IMR-90 (cell line): ENCODE results near the gene RTN3. TPM values are rescaled to one million over a fixed set of nuclear protein-coding genes. Genes with fewer than 3 reads are reported as not detected.
"Not testable (repeated sequence)": the region's sequence is repeated elsewhere in the genome, so short reads cannot be mapped to it uniquely, and the experiment has no call there.

ENCODE experiments used
- ATAC-seq: fragments of 200-7000 bp; cut with Tn5 transposase; 2 replicates; pipeline ENCODE4 v1.9.1; 2020; ENCODE audit warnings: low read depth, mild to moderate bottlenecking, moderate library complexity
- BruUV-seq: library from RNA; stranded (reverse); fragments of 400-500 nt; replicated peaks from 2 replicates; lab custom pipeline; 2021; lab: Mats Ljungman, UMichigan
- CTCF ChIA-PET: fragments of 300-600 bp; formaldehyde crosslinking; extraction: SDS; loops from one replicate; lab custom pipeline; 2021; ENCODE audit warnings: antibody characterized with exemption; lab: Yijun Ruan, JAX
- POLR2A ChIA-PET: fragments of 300-600 bp; sonication (Branson Sonifier 250); formaldehyde crosslinking; loops from one replicate; lab custom pipeline; 2022; ENCODE audit warnings: antibody characterized with exemption; ENCODE audit not compliant: unreplicated experiment; lab: Charles Lee
- DNase-seq: peaks from one replicate; pipeline ENCODE4 v3.0.0; 2013
- H2AFZ ChIP-seq: replicated peaks from 2 replicates; pipeline ENCODE3; 2013; ENCODE audit warnings: low read length, mild to moderate bottlenecking; ENCODE audit not compliant: poor library complexity
- H2AK5ac ChIP-seq: 2 replicates; pipeline ENCODE4 v1.6.1; 2013; ENCODE audit warnings: low read depth, low read length, inconsistent platforms
- H2AK9ac ChIP-seq: replicated peaks from 2 replicates; pipeline ENCODE3; 2013; ENCODE audit warnings: mild to moderate bottlenecking, low read depth, low read length, moderate library complexity; ENCODE audit not compliant: poor library complexity
- H2BK120ac ChIP-seq: 2 replicates; pipeline ENCODE4 v1.6.1; 2013; ENCODE audit warnings: low read depth, low read length, inconsistent platforms
- H2BK15ac ChIP-seq: 3 replicates; pipeline ENCODE4 v1.6.1; 2013; ENCODE audit warnings: low read depth, low read length, inconsistent platforms
- H2BK20ac ChIP-seq: 2 replicates; pipeline ENCODE4 v1.6.1; 2013; ENCODE audit warnings: low read depth, mild to moderate bottlenecking, inconsistent platforms, low read length, moderate library complexity
- H2BK5ac ChIP-seq: 2 replicates; pipeline ENCODE4 v1.6.1; 2013; ENCODE audit warnings: mild to moderate bottlenecking, low read depth, low read length, inconsistent platforms; ENCODE audit not compliant: poor library complexity, severe bottlenecking
- H3K14ac ChIP-seq: replicated peaks from 2 replicates; pipeline ENCODE4 v1.6.1; 2013; ENCODE audit warnings: low read depth, low read length, inconsistent platforms
- H3K18ac ChIP-seq: 2 replicates; pipeline ENCODE4 v1.6.1; 2013; ENCODE audit warnings: low read depth, low read length, control low read depth
- H3K23ac ChIP-seq: 2 replicates; pipeline ENCODE4 v1.6.1; 2013; ENCODE audit warnings: low read depth, low read length, inconsistent platforms
- H3K27ac ChIP-seq: 2 replicates; pipeline ENCODE4 v1.5.1; 2013; ENCODE audit warnings: mild to moderate bottlenecking, control low read depth, low read length; ENCODE audit not compliant: insufficient read depth
- H3K27me3 ChIP-seq: 2 replicates; pipeline ENCODE4 v1.6.1; 2013; ENCODE audit warnings: low read length; ENCODE audit not compliant: control insufficient read depth, insufficient read depth
- H3K36me3 ChIP-seq: 2 replicates; pipeline ENCODE4 v1.6.1; 2013; ENCODE audit warnings: low read length, mixed read lengths; ENCODE audit not compliant: control insufficient read depth, insufficient read depth
- H3K4ac ChIP-seq: 2 replicates; pipeline ENCODE4 v1.6.1; 2013; ENCODE audit warnings: low read depth, low read length, inconsistent platforms
- H3K4me1 ChIP-seq: 2 replicates; pipeline ENCODE4 v1.6.1; 2013; ENCODE audit warnings: low read length, mixed read lengths; ENCODE audit not compliant: control insufficient read depth, insufficient read depth
- H3K4me2 ChIP-seq: 2 replicates; pipeline ENCODE4 v1.6.1; 2013; ENCODE audit warnings: low read depth, mild to moderate bottlenecking, control low read depth, low read length, moderate library complexity
- H3K4me3 ChIP-seq: 2 replicates; pipeline ENCODE4 v1.5.1; 2013; ENCODE audit warnings: low read depth, mild to moderate bottlenecking, control low read depth, low read length, moderate library complexity; ENCODE audit not compliant: insufficient read depth
- H3K56ac ChIP-seq: 2 replicates; pipeline ENCODE4 v1.6.1; 2013; ENCODE audit warnings: low read length, inconsistent platforms; ENCODE audit not compliant: insufficient read depth; ENCODE audit errors: extremely low read depth
- H3K79me1 ChIP-seq, 2 experiments: 2 replicates each; pipeline ENCODE4 v1.6.1; 2013; ENCODE audit warnings: low read length in 2 of 2, inconsistent platforms in 1 of 2, low read depth in 1 of 2
- H3K9ac ChIP-seq: 2 replicates; pipeline ENCODE4 v1.6.1; 2013; ENCODE audit warnings: low read depth, low read length, control low read depth
- H3K9me1 ChIP-seq: 2 replicates; pipeline ENCODE4 v1.6.1; 2013; ENCODE audit warnings: low read length, inconsistent platforms; ENCODE audit not compliant: insufficient read depth
- H3K9me3 ChIP-seq: 2 replicates; pipeline ENCODE4 v1.6.1; 2013; ENCODE audit warnings: low read length; ENCODE audit not compliant: control insufficient read depth, insufficient read depth
- H4K20me1 ChIP-seq: 2 replicates; pipeline ENCODE4 v1.6.1; 2013; ENCODE audit warnings: low read length, inconsistent platforms; ENCODE audit not compliant: insufficient read depth
- H4K5ac ChIP-seq: 2 replicates; pipeline ENCODE4 v1.6.1; 2013; ENCODE audit warnings: mild to moderate bottlenecking, low read depth, low read length, control low read depth
- H4K8ac ChIP-seq, 2 experiments: 2 replicates each; pipeline ENCODE4 v1.6.1; 2013; ENCODE audit warnings: low read depth in 2 of 2, low read length in 2 of 2, control low read depth in 1 of 2, inconsistent platforms in 1 of 2
- H4K91ac ChIP-seq: 2 replicates; pipeline ENCODE4 v1.6.1; 2013; ENCODE audit warnings: low read depth, low read length, inconsistent platforms; ENCODE audit not compliant: insufficient read depth
- CEBPB ChIP-seq: IDR thresholded peaks from 2 replicates; pipeline ENCODE4 v1.6.1; 2012; ENCODE audit warnings: low read depth, low read length, improper control_type of control experiment
- NFE2L2 ChIP-seq: fragments of 150-350 bp; IDR thresholded peaks from 2 replicates; pipeline ENCODE4 v1.6.1; 2016; ENCODE audit warnings: low read depth, mild to moderate bottlenecking, low read length
- WGBS, 2 experiments: methylation state at CpG; one replicate each; pipeline versions ENCODE4 v1.1.5 to v1.1.7; 2013; ENCODE audit warnings: missing lambda C conversion rate in 2 of 2; ENCODE audit not compliant: insufficient read length in 1 of 2; ENCODE audit errors: extremely low coverage in 2 of 2; 5-methylcytosine and 5-hydroxymethylcytosine counted together
- dilution Hi-C: fragments of 300-500 bp; cut with HindIII; formaldehyde crosslinking; loops from one replicate; pipeline ENCODE4 v1.14.3; 2018; ENCODE audit warnings: low sequenced_read_pairs; ENCODE audit not compliant: unreplicated experiment
- in situ Hi-C: fragments of 300-500 bp; cut with MboI; formaldehyde crosslinking; loops from 3 replicates; pipeline ENCODE4 v1.14.3; 2019; ENCODE audit warnings: low sequenced_read_pairs, inconsistent platforms, mixed read lengths
- intact Hi-C: fragments of 100-400 bp; cut with micrococcal nuclease; formaldehyde crosslinking; loops from 2 replicates; pipeline ENCODE4 v1.10.0; 2022
- polyA plus RNA-seq, 3 experiments: library from polyadenylated mRNA; depleted of rRNA; stranded (reverse); fragments of >200 nt; gene quantifications; 2 replicates each; pipeline ENCODE4 v1.2.3, GENCODE V29; 2012; ENCODE audit warnings: low replicate concordance in 1 of 3
- total RNA-seq: library from RNA; depleted of rRNA; stranded (reverse); fragments of >200 nt; gene quantifications from 2 replicates; pipeline ENCODE4 v1.2.3, GENCODE V29; 2012

RTN3 gene
- total and polyA plus RNA-seq, 2 of the 4 experiments (the other 2 are of a cell fraction), result 31.2 to 64.6 TPM

- Histone ChIP-seq H4K5ac (no peak overlapping the region), H4K8ac (no peak overlapping the region), H3K4me1 (peaks cover 6% of the 10 kb centered on the region), H2BK5ac (no peak overlapping the region), H3K14ac (no peak overlapping the region), H4K91ac (no peak overlapping the region), H3K9ac (no peak overlapping the region; the same call in 1 of the 2 replicates), H3K27ac (no peak overlapping the region), H3K36me3 (no peaks in the 10 kb centered on the region), H3K23ac (peak overlapping the region; percentile 11; the same call in 1 of the 2 replicates), H2AFZ (no peak overlapping the region), H3K18ac (no peak overlapping the region), H2AK5ac (no peak overlapping the region), H3K9me3 (no peaks in the 10 kb centered on the region), H2BK15ac (no peak overlapping the region), H2BK120ac (no peak overlapping the region), H3K9me1 (peaks cover 4% of the 10 kb centered on the region; the same call in 1 of the 2 replicates), H3K79me1 (peaks cover 19 to 56% of the 10 kb centered on the region in 2 experiments; a peak in 3 of 4 replicates), H3K56ac (peak overlapping the region; percentile 50; the same call in 1 of the 2 replicates), H2AK9ac (no peak overlapping the region), H3K27me3 (no peaks in the 10 kb centered on the region), H2BK20ac (no peak overlapping the region), H3K4me3 (peak overlapping the region; percentile 87), H4K20me1 (peaks cover 21% of the 10 kb centered on the region), H3K4ac (no peak overlapping the region), H3K4me2 (peak overlapping the region; percentile 94)
- TF ChIP-seq CEBPB (no peak), NFE2L2 (no peak)
- ChIA-PET CTCF (interaction anchor here (1.3 kb wide), 1 partner anchor 41 kb away, joined by 5 read pairs; no protein-coding TSS in a partner anchor), POLR2A (interaction anchor here (0.8 kb wide), 1 partner anchor 13 kb away, joined by 3 read pairs; the partner anchor contains the start of gene ATL3)
- no CpG with 5 or more reads among the region's 8 CpGs for WGBS, 2 experiments
- ATAC-seq (no peak), DNase-seq (peak; percentile 53)
- intact Hi-C loops, result no loop called here
- in situ Hi-C loops, result no loop called here
- BruUV-seq, result no TSS peak
- dilution Hi-C loops, result no loop called here
Measured at GRCh38 chr11:63683133-63683991, 2.1 kb downstream of the RTN3 start.

GRCh38 chr11:63685158-63685721 lies 3.9 kb downstream of the RTN3 start:
- H3K4me1 ChIP-seq, H3K9me3 ChIP-seq, H3K56ac ChIP-seq, ATAC-seq, H3K9ac ChIP-seq, DNase-seq, H2BK15ac ChIP-seq, H3K18ac ChIP-seq, H4K8ac ChIP-seq, H3K36me3 ChIP-seq, H3K14ac ChIP-seq, CTCF ChIA-PET, H3K4ac ChIP-seq, H2AK9ac ChIP-seq, H2AFZ ChIP-seq, H2BK20ac ChIP-seq, dilution Hi-C loops, H2AK5ac ChIP-seq, H3K23ac ChIP-seq, BruUV-seq, H3K27me3 ChIP-seq, H2BK120ac ChIP-seq, H3K9me1 ChIP-seq, H3K4me3 ChIP-seq, POLR2A ChIA-PET, H3K4me2 ChIP-seq, H4K5ac ChIP-seq, intact Hi-C loops, H4K91ac ChIP-seq, in situ Hi-C loops, H2BK5ac ChIP-seq, H3K27ac ChIP-seq: not testable (repeated sequence)
- no CpG with 5 or more reads among the region's 7 CpGs for WGBS, 2 experiments
- Histone ChIP-seq H4K20me1 (peaks cover 21% of the 10 kb centered on the region), H3K79me1 (peaks cover 22 to 68% of the 10 kb centered on the region in 2 experiments; a peak in 3 of 4 replicates)
